Measurements from ENCODE around the gene DDX23.

The DDX23 gene

GRCh38 chr12:48813465-48814261 lies 38.3 kb downstream of the DDX23 start:
- TF ChIP-seq CTCF (IDR thresholded peaks at IDR 0.05; ENCODE audit: insufficient read depth, low read depth, low read length, missing control alignments): no peak
- peak overlapping the region; percentile 90 for H3K4me3 ChIP-seq (ENCODE audit: low read length)
- DNase-seq (ENCODE audit: low read depth): no peak

- no peak for DNase-seq (ENCODE audit: low read depth)
Measured at GRCh38 chr12:48812389-48812788, 39.6 kb downstream of the DDX23 start.

GRCh38 chr12:48811437-48812090 lies 40.4 kb downstream of the DDX23 start:
- H3K4me3 ChIP-seq (ENCODE audit: low read length): no peak overlapping the region
- no peak for TF ChIP-seq CTCF (IDR thresholded peaks at IDR 0.05; ENCODE audit: insufficient read depth, low read depth, low read length, missing control alignments)
- no peak for DNase-seq (ENCODE audit: low read depth)

More at GRCh38 chr12:48812389-48812788, 39.6 kb downstream of the DDX23 start:
- TF ChIP-seq CTCF (IDR thresholded peaks at IDR 0.05; ENCODE audit: insufficient read depth, low read depth, low read length, missing control alignments): no peak
- H3K4me3 ChIP-seq (ENCODE audit: low read length): no peak overlapping the region

- H3K4me3 ChIP-seq (ENCODE audit: low read length): no peak overlapping the region
- peak; percentile 68 for DNase-seq (ENCODE audit: low read depth)
- no peak for TF ChIP-seq CTCF (IDR thresholded peaks at IDR 0.05; ENCODE audit: insufficient read depth, low read depth, low read length, missing control alignments)
Measured at GRCh38 chr12:48810903-48811431, 41.0 kb downstream of the DDX23 start.

- TF ChIP-seq CTCF (IDR thresholded peaks at IDR 0.05; ENCODE audit: insufficient read depth, low read depth, low read length, missing control alignments): no peak
- no peak overlapping the region for H3K4me3 ChIP-seq (ENCODE audit: low read length)
- DNase-seq (ENCODE audit: low read depth): no peak
Measured at GRCh38 chr12:48807981-48808380, 44.0 kb downstream of the DDX23 start.

- TF ChIP-seq CTCF (IDR thresholded peaks at IDR 0.05; ENCODE audit: insufficient read depth, low read depth, low read length, missing control alignments): no peak
- no peak overlapping the region for H3K4me3 ChIP-seq (ENCODE audit: low read length)
- no peak for DNase-seq (ENCODE audit: low read depth)
Measured at GRCh38 chr12:48803675-48804074, 48.3 kb downstream of the DDX23 start.

Measured in epithelial cell of esophagus (primary cell).